ENCODE results near the gene PEMT.

DNA sequence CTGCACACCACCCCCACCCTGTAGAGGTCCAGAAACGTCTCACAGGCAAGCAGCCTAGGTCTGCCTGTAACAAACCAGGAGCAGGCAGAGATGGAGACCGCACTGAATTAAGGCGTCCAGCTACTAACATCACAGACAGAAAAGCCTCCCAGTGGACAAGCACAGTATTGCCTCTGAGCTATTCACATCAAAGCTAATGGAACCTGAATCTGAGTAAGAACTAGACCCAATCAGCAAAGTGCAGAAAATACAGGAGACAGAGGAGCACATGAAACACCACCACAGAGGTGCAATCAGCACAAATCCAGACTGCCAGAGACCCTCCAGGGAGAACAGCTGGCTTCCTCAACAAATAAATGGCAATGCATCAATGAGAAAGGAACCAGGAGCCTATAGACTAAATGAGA, 22.2 kb upstream of the PEMT start:
- TF ChIP-seq EZH2 (IDR thresholded peaks at IDR 0.05; ENCODE audit: borderline replicate concordance, low read depth, low read length, poor library complexity, severe bottlenecking): no peak
- TF ChIP-seq, protein P1, sequence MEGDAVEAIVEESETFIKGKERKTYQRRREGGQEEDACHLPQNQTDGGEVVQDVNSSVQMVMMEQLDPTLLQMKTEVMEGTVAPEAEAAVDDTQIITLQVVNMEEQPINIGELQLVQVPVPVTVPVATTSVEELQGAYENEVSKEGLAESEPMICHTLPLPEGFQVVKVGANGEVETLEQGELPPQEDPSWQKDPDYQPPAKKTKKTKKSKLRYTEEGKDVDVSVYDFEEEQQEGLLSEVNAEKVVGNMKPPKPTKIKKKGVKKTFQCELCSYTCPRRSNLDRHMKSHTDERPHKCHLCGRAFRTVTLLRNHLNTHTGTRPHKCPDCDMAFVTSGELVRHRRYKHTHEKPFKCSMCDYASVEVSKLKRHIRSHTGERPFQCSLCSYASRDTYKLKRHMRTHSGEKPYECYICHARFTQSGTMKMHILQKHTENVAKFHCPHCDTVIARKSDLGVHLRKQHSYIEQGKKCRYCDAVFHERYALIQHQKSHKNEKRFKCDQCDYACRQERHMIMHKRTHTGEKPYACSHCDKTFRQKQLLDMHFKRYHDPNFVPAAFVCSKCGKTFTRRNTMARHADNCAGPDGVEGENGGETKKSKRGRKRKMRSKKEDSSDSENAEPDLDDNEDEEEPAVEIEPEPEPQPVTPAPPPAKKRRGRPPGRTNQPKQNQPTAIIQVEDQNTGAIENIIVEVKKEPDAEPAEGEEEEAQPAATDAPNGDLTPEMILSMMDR (conservative IDR thresholded peaks at IDR 0.05; ENCODE audit: low read depth, low read length): peak; percentile 76

Measured in A673 (cell line).